SK-N-SH (cell line): ENCODE data around the gene STK36. TPM values are rescaled to one million over a fixed set of nuclear protein-coding genes. Genes with fewer than 3 reads are reported as not detected.

ENCODE experiments used
- CTCF ChIA-PET: fragments of 300-600, 350-600 bp; formaldehyde crosslinking; extraction: SDS; loops from one replicate; lab custom pipeline; 2021; lab: Yijun Ruan, JAX
- POLR2A ChIA-PET: fragments of 350-600 bp; sonication (Branson Sonifier 250); formaldehyde crosslinking; extraction: SDS; loops from one replicate; lab custom pipeline; 2020; ENCODE audit warnings: antibody characterized with exemption, inconsistent platforms; lab: Yijun Ruan, JAX
- DNase-seq: peaks from one replicate; pipeline ENCODE4 v3.0.0; 2012
- H2AFZ ChIP-seq: fragments of 200-600 bp; sonication (generic); 2 replicates; pipeline ENCODE4 v1.8.1; 2016; ENCODE audit warnings: antibody characterized with exemption, mild to moderate bottlenecking, low read depth
- H3F3A ChIP-seq: fragments of 200-600 bp; sonication (generic); replicated peaks from 2 replicates; pipeline ENCODE3; 2016; ENCODE audit warnings: antibody characterized with exemption, mild to moderate bottlenecking; ENCODE audit not compliant: insufficient read depth
- H3K27ac ChIP-seq, 2 experiments: fragments of 200-500 bp in 1 of 2; fragments of 200-600 bp in 1 of 2; sonication (Bioruptor generic) in 1 of 2; sonication (generic), shearing (Covaris generic) in 1 of 2; 2 replicates each; pipeline versions ENCODE4 v1.5.1 to v1.6.1; 2014 to 2016; ENCODE audit warnings: low read depth in 2 of 2, inconsistent platforms in 1 of 2, low read length in 1 of 2, mild to moderate bottlenecking in 1 of 2, mixed read lengths in 1 of 2
- H3K27me3 ChIP-seq: fragments of 200-600 bp; sonication (generic), shearing (Covaris generic); 2 replicates; pipeline ENCODE4 v1.6.1; 2016; ENCODE audit warnings: mixed run types; ENCODE audit not compliant: insufficient read depth
- H3K36me3 ChIP-seq, 2 experiments: fragments of 200-500 bp in 1 of 2; fragments of 200-600 bp in 1 of 2; sonication (Bioruptor generic) in 1 of 2; sonication (generic) in 1 of 2; replicated peaks in 1 of 2; 2 replicates each; pipeline versions ENCODE3 to v1.5.1; 2014 to 2016; ENCODE audit warnings: low read length in 1 of 2, mild to moderate bottlenecking in 1 of 2; ENCODE audit not compliant: insufficient read depth in 2 of 2, control insufficient read depth in 1 of 2
- H3K4me1 ChIP-seq, 2 experiments: fragments of 200-500 bp in 1 of 2; fragments of 200-600 bp in 1 of 2; sonication (Bioruptor generic) in 1 of 2; sonication (generic), shearing (Covaris generic) in 1 of 2; 2 replicates each; pipeline versions ENCODE4 v1.5.1 to v1.6.1; 2014 to 2016; ENCODE audit warnings: low read depth in 1 of 2, low read length in 1 of 2, mixed run types in 1 of 2; ENCODE audit not compliant: insufficient read depth in 2 of 2, control insufficient read depth in 1 of 2
- H3K4me2 ChIP-seq: fragments of 200-600 bp; sonication (generic), shearing (Covaris generic); 2 replicates; pipeline ENCODE4 v1.6.1; 2017; ENCODE audit warnings: mixed run types
- H3K4me3 ChIP-seq, 2 experiments: fragments of 200-500 bp in 1 of 2; fragments of 200-600 bp in 1 of 2; sonication (Bioruptor generic) in 1 of 2; sonication (generic), shearing (Covaris generic) in 1 of 2; 2 replicates each; pipeline versions ENCODE4 v1.5.1 to v1.8.1; 2014 to 2016; ENCODE audit warnings: low read depth in 2 of 2, inconsistent platforms in 1 of 2, low read length in 1 of 2, mild to moderate bottlenecking in 1 of 2, mixed read lengths in 1 of 2, moderate library complexity in 1 of 2
- H3K79me2 ChIP-seq: fragments of 200-600 bp; sonication (generic); 2 replicates; pipeline ENCODE4 v1.8.1; 2017; ENCODE audit warnings: mild to moderate bottlenecking; ENCODE audit not compliant: insufficient read depth
- H3K9ac ChIP-seq: fragments of 200-600 bp; sonication (generic); 2 replicates; pipeline ENCODE4 v1.6.1; 2017; ENCODE audit warnings: mixed run types
- H3K9me2 ChIP-seq: fragments of 200-600 bp; sonication (generic); 2 replicates; pipeline ENCODE4 v1.6.1; 2017; ENCODE audit warnings: mixed run types
- H3K9me3 ChIP-seq: fragments of 200-600 bp; sonication (generic); 2 replicates; pipeline ENCODE4 v1.6.1; 2017; ENCODE audit warnings: mixed run types, mild to moderate bottlenecking, moderate library complexity
- H4K20me1 ChIP-seq: fragments of 200-600 bp; sonication (generic); 2 replicates; pipeline ENCODE4 v1.6.1; 2017; ENCODE audit warnings: mild to moderate bottlenecking, mixed run types; ENCODE audit not compliant: insufficient read depth
- CHD2 ChIP-seq: fragments of 150-350 bp; IDR thresholded peaks from 2 replicates; pipeline ENCODE4 v1.6.1; 2018; ENCODE audit warnings: low read length; ENCODE audit not compliant: partially characterized antibody
- EZH2phosphoT487 ChIP-seq: fragments of 200-600 bp; sonication (generic); IDR thresholded peaks from 2 replicates; pipeline ENCODE4 v1.6.1; 2017; ENCODE audit warnings: low read depth, mixed run types, mild to moderate bottlenecking, antibody characterized with exemption, moderate library complexity, borderline replicate concordance
- GATA2 ChIP-seq: sonication (generic); formaldehyde crosslinking; IDR thresholded peaks from 2 replicates; pipeline ENCODE4 v1.5.0; 2020; ENCODE audit warnings: mild to moderate bottlenecking, missing genetic modification reagents
- JUND ChIP-seq: IDR thresholded peaks from 2 replicates; pipeline ENCODE4 v1.4.0; 2012
- NRF1 ChIP-seq: IDR thresholded peaks from 2 replicates; pipeline ENCODE4 v1.6.1; 2012; ENCODE audit warnings: low read depth, mild to moderate bottlenecking, low read length
- RCOR1 ChIP-seq: fragments of 150-350 bp; IDR thresholded peaks from 2 replicates; pipeline ENCODE4 v1.6.1; 2017; ENCODE audit warnings: antibody characterized with exemption, low read length
- RXRA ChIP-seq: IDR thresholded peaks from 2 replicates; pipeline ENCODE4 v1.4.0; 2012; ENCODE audit warnings: low read depth, mild to moderate bottlenecking, borderline replicate concordance
- SIN3A ChIP-seq: IDR thresholded peaks from 2 replicates; pipeline ENCODE4 v1.6.1; 2012; ENCODE audit warnings: low read depth, mild to moderate bottlenecking, low read length, moderate library complexity, borderline replicate concordance
- SMC3 ChIP-seq: IDR thresholded peaks from 2 replicates; pipeline ENCODE4 v1.6.1; 2012; ENCODE audit warnings: low read depth, low read length, improper control_type of control experiment
- YY1 ChIP-seq: IDR thresholded peaks from 2 replicates; pipeline ENCODE4 v1.4.0; 2012; ENCODE audit warnings: low read depth, mild to moderate bottlenecking
- WGBS: methylation state at CpG from one replicate; pipeline ENCODE4 v1.1.6; 2017; ENCODE audit warnings: low lambda C conversion rate; 5-methylcytosine and 5-hydroxymethylcytosine counted together
- polyA plus RNA-seq, 3 experiments: library from polyadenylated mRNA; depleted of rRNA; stranded (reverse); fragments of >200 nt; gene quantifications; 2 replicates each; pipeline ENCODE4 v1.2.3, GENCODE V29; 2012
- TF ChIP-seq, protein P1 (sequence below): IDR thresholded peaks from 2 replicates; pipeline ENCODE4; 2012
- TF ChIP-seq, protein P2 (sequence below): IDR thresholded peaks from 2 replicates; pipeline ENCODE4 v1.4.0; 2012; ENCODE audit warnings: low read depth, borderline replicate concordance
- TF ChIP-seq, protein P3 (sequence below): IDR thresholded peaks from 2 replicates; pipeline ENCODE4 v1.4.0; 2012; ENCODE audit warnings: low read depth
- TF ChIP-seq, protein P4 (sequence below): IDR thresholded peaks from 2 replicates; pipeline ENCODE4 v1.4.0; 2012; ENCODE audit warnings: low read depth, borderline replicate concordance
- TF ChIP-seq, protein P5 (sequence below): IDR thresholded peaks from 2 replicates; pipeline ENCODE4 v1.6.1; 2012; ENCODE audit warnings: mild to moderate bottlenecking, low read depth, low read length, moderate library complexity

STK36 gene
- polyA plus RNA-seq, 1 of the 3 experiments (the other 2 are of a cell fraction): 53.5 TPM

DNA sequence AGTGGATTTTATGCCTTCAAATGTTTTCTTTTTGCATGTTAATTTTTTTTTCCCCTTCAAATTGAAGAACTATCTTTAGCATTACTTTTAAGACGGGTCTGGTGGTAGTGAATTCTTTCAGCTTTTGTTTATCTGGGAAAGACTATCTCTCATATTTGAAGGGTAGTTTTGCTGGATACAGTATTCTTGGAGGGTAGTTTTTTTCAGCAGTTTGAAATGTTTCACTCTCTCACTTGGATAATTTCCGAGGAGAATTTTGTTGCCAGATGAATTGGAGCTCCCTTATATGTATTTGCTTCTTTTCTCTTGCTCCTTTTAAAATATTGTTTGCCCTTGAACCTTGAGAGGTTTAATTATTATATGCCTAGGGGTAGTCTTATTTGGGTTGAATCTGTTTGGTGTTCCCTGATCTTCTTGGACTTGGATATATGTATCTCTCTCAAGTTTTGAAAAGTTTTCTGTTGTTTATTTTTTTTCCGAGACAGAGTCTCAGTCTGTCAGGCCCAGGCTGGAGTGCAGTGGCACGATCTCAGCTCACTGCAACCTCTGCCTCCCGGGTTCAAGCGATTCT is 54.2 kb downstream of the STK36 start:
- ChIA-PET POLR2A (interaction anchor here (1.2 kb wide), 1 partner anchor 66 kb away, joined by 3 read pairs; the partner anchor contains the start of genes BCS1L and ZNF142), CTCF (interaction anchor here (0.5 to 1.8 kb wide), 5 partner anchors 15 to 122 kb away, joined by 3 to 9 read pairs (median 3); partner anchors contain the start of gene TTLL4)
- Histone ChIP-seq H3K9me2 (no peaks in the 10 kb centered on the region), H3K9ac (no peak overlapping the region), H3K79me2 (peaks cover 84% of the 10 kb centered on the region), H3K36me3 (peaks cover 0 to 20% of the 10 kb centered on the region in 2 experiments), H3K27me3 (no peaks in the 10 kb centered on the region), H3K4me1 (peaks cover 2 to 3% of the 10 kb centered on the region in 2 experiments; a peak in 2 of 4 replicates), H3F3A (peaks cover 10% of the 10 kb centered on the region), H4K20me1 (peaks cover 8% of the 10 kb centered on the region; the same call in 1 of the 2 replicates), H3K4me3 (no peak overlapping the region), H3K4me2 (no peak overlapping the region), H3K27ac (no peak overlapping the region), H2AFZ (no peak overlapping the region), H3K9me3 (peaks cover 11% of the 10 kb centered on the region; the same call in 1 of the 2 replicates)
- no peak for DNase-seq
- WGBS: 96% methylated on average over 6 of the region's 6 CpGs
- TF ChIP-seq, protein P1, sequence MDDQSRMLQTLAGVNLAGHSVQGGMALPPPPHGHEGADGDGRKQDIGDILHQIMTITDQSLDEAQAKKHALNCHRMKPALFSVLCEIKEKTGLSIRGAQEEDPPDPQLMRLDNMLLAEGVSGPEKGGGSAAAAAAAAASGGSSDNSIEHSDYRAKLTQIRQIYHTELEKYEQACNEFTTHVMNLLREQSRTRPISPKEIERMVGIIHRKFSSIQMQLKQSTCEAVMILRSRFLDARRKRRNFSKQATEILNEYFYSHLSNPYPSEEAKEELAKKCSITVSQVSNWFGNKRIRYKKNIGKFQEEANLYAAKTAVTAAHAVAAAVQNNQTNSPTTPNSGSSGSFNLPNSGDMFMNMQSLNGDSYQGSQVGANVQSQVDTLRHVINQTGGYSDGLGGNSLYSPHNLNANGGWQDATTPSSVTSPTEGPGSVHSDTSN: no peak
- TF ChIP-seq SMC3 (no peak), SIN3A (no peak), EZH2phosphoT487 (no peak), RXRA (no peak), GATA2 (CRISPR knock-in tag) (no peak)
- TF ChIP-seq, protein P2, sequence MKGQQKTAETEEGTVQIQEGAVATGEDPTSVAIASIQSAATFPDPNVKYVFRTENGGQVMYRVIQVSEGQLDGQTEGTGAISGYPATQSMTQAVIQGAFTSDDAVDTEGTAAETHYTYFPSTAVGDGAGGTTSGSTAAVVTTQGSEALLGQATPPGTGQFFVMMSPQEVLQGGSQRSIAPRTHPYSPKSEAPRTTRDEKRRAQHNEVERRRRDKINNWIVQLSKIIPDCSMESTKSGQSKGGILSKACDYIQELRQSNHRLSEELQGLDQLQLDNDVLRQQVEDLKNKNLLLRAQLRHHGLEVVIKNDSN: no peak
- TF ChIP-seq, protein P3, sequence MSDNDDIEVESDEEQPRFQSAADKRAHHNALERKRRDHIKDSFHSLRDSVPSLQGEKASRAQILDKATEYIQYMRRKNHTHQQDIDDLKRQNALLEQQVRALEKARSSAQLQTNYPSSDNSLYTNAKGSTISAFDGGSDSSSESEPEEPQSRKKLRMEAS: no peak

DNA sequence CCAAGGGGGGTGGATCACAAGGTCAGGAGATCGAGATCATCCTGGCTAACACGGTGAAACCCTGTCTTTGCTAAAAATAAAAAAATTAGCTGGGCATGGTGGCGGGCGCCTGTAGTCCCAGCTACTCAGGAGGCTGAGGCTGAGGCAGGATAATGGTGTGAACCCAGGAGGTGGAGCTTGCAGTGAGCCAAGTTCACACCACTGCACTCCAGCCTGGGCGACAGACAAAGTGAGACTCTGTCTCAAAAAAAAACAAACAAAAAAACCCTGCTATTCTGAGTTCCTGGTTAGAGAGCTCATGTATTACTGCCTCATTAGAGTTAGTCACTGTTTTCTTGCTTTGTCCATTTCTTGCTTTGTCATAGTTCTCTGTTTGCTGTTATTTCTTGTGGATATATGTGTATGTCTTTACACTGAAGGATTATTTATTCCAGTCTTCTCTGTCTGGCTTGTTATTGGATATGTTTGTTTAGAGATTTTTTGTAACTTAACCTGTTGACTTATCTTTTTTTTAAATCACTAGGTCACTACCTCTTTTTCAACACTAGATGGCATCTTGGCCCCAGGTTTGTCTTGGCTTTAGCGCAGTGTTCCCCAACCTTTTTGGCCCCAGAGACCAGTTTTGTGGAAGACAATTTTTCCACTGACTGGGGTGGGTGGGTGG is 55.7 kb downstream of the STK36 start:
- no peak overlapping the region for H3K4me3 ChIP-seq
- DNase-seq: no peak
- H3K9ac ChIP-seq: no peak overlapping the region
- no peaks in the 10 kb centered on the region for H4K20me1 ChIP-seq
- H3K79me2 ChIP-seq: peaks cover 74% of the 10 kb centered on the region
- peaks cover 0 to 20% of the 10 kb centered on the region in 2 experiments for H3K36me3 ChIP-seq
- no peak overlapping the region for H3K4me2 ChIP-seq
- H3K27ac ChIP-seq: no peak overlapping the region
- H3F3A ChIP-seq: peaks cover 24% of the 10 kb centered on the region
- ChIA-PET POLR2A (no interaction called here), CTCF (interaction anchor here (0.5 to 1.2 kb wide), 4 partner anchors 16 to 120 kb away, joined by 3 to 5 read pairs (median 3); no protein-coding TSS in a partner anchor)
- no peaks in the 10 kb centered on the region for H3K9me2 ChIP-seq
- H3K27me3 ChIP-seq: no peaks in the 10 kb centered on the region
- peaks cover 0 to 15% of the 10 kb centered on the region in 2 experiments; a peak in 2 of 4 replicates for H3K4me1 ChIP-seq
- H3K9me3 ChIP-seq: peaks cover 11% of the 10 kb centered on the region; the same call in 1 of the 2 replicates
- 95% methylated on average over 6 of the region's 6 CpGs for WGBS
- no peak overlapping the region for H2AFZ ChIP-seq
- TF ChIP-seq, protein P4, sequence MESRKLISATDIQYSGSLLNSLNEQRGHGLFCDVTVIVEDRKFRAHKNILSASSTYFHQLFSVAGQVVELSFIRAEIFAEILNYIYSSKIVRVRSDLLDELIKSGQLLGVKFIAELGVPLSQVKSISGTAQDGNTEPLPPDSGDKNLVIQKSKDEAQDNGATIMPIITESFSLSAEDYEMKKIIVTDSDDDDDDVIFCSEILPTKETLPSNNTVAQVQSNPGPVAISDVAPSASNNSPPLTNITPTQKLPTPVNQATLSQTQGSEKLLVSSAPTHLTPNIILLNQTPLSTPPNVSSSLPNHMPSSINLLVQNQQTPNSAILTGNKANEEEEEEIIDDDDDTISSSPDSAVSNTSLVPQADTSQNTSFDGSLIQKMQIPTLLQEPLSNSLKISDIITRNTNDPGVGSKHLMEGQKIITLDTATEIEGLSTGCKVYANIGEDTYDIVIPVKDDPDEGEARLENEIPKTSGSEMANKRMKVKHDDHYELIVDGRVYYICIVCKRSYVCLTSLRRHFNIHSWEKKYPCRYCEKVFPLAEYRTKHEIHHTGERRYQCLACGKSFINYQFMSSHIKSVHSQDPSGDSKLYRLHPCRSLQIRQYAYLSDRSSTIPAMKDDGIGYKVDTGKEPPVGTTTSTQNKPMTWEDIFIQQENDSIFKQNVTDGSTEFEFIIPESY: no peak
- TF ChIP-seq, protein P5, sequence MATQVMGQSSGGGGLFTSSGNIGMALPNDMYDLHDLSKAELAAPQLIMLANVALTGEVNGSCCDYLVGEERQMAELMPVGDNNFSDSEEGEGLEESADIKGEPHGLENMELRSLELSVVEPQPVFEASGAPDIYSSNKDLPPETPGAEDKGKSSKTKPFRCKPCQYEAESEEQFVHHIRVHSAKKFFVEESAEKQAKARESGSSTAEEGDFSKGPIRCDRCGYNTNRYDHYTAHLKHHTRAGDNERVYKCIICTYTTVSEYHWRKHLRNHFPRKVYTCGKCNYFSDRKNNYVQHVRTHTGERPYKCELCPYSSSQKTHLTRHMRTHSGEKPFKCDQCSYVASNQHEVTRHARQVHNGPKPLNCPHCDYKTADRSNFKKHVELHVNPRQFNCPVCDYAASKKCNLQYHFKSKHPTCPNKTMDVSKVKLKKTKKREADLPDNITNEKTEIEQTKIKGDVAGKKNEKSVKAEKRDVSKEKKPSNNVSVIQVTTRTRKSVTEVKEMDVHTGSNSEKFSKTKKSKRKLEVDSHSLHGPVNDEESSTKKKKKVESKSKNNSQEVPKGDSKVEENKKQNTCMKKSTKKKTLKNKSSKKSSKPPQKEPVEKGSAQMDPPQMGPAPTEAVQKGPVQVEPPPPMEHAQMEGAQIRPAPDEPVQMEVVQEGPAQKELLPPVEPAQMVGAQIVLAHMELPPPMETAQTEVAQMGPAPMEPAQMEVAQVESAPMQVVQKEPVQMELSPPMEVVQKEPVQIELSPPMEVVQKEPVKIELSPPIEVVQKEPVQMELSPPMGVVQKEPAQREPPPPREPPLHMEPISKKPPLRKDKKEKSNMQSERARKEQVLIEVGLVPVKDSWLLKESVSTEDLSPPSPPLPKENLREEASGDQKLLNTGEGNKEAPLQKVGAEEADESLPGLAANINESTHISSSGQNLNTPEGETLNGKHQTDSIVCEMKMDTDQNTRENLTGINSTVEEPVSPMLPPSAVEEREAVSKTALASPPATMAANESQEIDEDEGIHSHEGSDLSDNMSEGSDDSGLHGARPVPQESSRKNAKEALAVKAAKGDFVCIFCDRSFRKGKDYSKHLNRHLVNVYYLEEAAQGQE: no peak
- no peak for TF ChIP-seq YY1
- no peak for TF ChIP-seq NRF1
- TF ChIP-seq CHD2: no peak
- TF ChIP-seq, protein P3: no peak
- no peak for TF ChIP-seq JUND
- no peak for TF ChIP-seq RCOR1
